Endothelial cell of umbilical vein (primary cell): Measurements from ENCODE around the gene UBE2D3.

Experiments
- EZH2 ChIP-seq: IDR thresholded peaks from 2 replicates; pipeline ENCODE4 v1.6.1; 2012; ENCODE audit warnings: borderline replicate concordance, low read depth, mild to moderate bottlenecking, moderate library complexity, low read length, inconsistent platforms; ENCODE audit not compliant: severe bottlenecking
- FOS ChIP-seq: IDR thresholded peaks from 2 replicates; pipeline ENCODE4 v1.6.1; 2011; ENCODE audit warnings: mild to moderate bottlenecking, low read length, moderate library complexity, borderline replicate concordance; ENCODE audit not compliant: insufficient read depth
- GATA2 ChIP-seq: IDR thresholded peaks from 2 replicates; pipeline ENCODE4 v1.7.0; 2011; ENCODE audit warnings: low read depth, mild to moderate bottlenecking, moderate library complexity, mixed read lengths, low read length; ENCODE audit not compliant: insufficient read length, insufficient read depth
- JUN ChIP-seq: IDR thresholded peaks from 2 replicates; pipeline ENCODE4 v1.6.1; 2011; ENCODE audit warnings: borderline replicate concordance, low read depth; ENCODE audit not compliant: insufficient read length, insufficient read depth
- MYC ChIP-seq: IDR thresholded peaks from one replicate; pipeline ENCODE4 v1.6.1; 2011; ENCODE audit warnings: mild to moderate bottlenecking, low read depth, low read length
- POLR2A ChIP-seq: IDR thresholded peaks from 2 replicates; pipeline ENCODE4 v1.6.1; 2012; ENCODE audit warnings: low read depth, mild to moderate bottlenecking, control low read depth, low read length
- POLR2AphosphoS5 ChIP-seq: IDR thresholded peaks from 2 replicates; pipeline ENCODE4 v1.6.1; 2012; ENCODE audit warnings: low read depth, mild to moderate bottlenecking, control low read depth, low read length, moderate library complexity; ENCODE audit not compliant: insufficient read depth
- TF ChIP-seq, protein P1 (sequence below), 2 donors: IDR thresholded peaks; 1 replicate in 1 of 2; 2 replicates in 1 of 2; pipeline ENCODE4 v1.5.1; 2011; ENCODE audit warnings: low read length in 2 of 2, mild to moderate bottlenecking in 2 of 2, moderate library complexity in 2 of 2, control low read depth in 1 of 2, inconsistent platforms in 1 of 2, low read depth in 1 of 2; ENCODE audit not compliant: insufficient read depth in 1 of 2; ENCODE audit errors: extremely low read depth in 1 of 2
- TF ChIP-seq, protein P2 (sequence below): IDR thresholded peaks from 2 replicates; pipeline ENCODE4 v1.6.1; 2011; ENCODE audit not compliant: insufficient read depth, insufficient read length

DNA sequence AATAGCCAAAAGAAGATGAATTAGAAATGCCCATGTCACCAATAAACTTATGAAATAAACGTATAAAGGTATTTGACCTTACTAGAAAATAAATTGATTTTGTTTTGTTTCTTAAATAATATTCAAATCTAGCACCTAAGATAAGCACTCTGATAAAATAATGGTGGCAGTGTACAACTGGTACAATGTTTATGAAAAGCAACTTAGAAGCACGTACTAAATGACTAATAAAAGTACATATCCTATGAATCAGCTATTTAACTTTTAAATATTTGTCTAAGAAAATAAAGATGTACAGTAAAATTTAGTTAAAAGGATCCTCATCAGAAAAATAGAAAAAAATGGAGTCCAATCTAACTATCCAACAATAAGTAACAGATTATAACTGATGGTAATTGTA lies 73.3 kb downstream of the UBE2D3 start:
- no peak for TF ChIP-seq MYC
- TF ChIP-seq JUN = no peak
- TF ChIP-seq, protein P1, sequence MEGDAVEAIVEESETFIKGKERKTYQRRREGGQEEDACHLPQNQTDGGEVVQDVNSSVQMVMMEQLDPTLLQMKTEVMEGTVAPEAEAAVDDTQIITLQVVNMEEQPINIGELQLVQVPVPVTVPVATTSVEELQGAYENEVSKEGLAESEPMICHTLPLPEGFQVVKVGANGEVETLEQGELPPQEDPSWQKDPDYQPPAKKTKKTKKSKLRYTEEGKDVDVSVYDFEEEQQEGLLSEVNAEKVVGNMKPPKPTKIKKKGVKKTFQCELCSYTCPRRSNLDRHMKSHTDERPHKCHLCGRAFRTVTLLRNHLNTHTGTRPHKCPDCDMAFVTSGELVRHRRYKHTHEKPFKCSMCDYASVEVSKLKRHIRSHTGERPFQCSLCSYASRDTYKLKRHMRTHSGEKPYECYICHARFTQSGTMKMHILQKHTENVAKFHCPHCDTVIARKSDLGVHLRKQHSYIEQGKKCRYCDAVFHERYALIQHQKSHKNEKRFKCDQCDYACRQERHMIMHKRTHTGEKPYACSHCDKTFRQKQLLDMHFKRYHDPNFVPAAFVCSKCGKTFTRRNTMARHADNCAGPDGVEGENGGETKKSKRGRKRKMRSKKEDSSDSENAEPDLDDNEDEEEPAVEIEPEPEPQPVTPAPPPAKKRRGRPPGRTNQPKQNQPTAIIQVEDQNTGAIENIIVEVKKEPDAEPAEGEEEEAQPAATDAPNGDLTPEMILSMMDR (IDR thresholded peaks at IDR 0.05; ENCODE audit: extremely low read depth in 1 of 2, insufficient read depth in 1 of 2, low read depth in 1 of 2, low read length in 2 of 2) = no peak
- TF ChIP-seq POLR2AphosphoS5 = no peak
- TF ChIP-seq POLR2A = no peak
- TF ChIP-seq EZH2 = no peak
- TF ChIP-seq, protein P2, sequence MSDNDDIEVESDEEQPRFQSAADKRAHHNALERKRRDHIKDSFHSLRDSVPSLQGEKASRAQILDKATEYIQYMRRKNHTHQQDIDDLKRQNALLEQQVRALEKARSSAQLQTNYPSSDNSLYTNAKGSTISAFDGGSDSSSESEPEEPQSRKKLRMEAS = no peak
- no peak for TF ChIP-seq GATA2
- TF ChIP-seq FOS = no peak
